Smooth muscle cell (in vitro differentiated cells): Measurements from ENCODE around the gene ANAPC5. TPM values are rescaled to one million over a fixed set of nuclear protein-coding genes. Genes with fewer than 3 reads are reported as not detected.
A peak's percentile ranks its signal among the peaks of the same experiment; 100 is the strongest.

Experiments
- DNase-seq: peaks from one replicate; lab custom pipeline; 2025; ENCODE audit not compliant: unreplicated experiment; lab: John Stamatoyannopoulos, UW
- H2AFZ ChIP-seq: fragments of 200-600 bp; sonication (generic); 2 replicates; pipeline ENCODE4 v1.6.0; 2016; ENCODE audit warnings: antibody characterized with exemption, low read depth, mild to moderate bottlenecking
- H3F3A ChIP-seq: fragments of 200-600 bp; sonication (generic); 2 replicates; pipeline ENCODE4 v1.6.0; 2017; ENCODE audit warnings: antibody characterized with exemption, low read depth
- H3K27ac ChIP-seq: fragments of 200-600 bp; sonication (generic); 2 replicates; pipeline ENCODE4 v1.5.1; 2016; ENCODE audit warnings: low read depth, mild to moderate bottlenecking
- H3K27me3 ChIP-seq: fragments of 200-600 bp; sonication (generic); 2 replicates; pipeline ENCODE4 v1.6.1; 2016; ENCODE audit warnings: low read depth, mild to moderate bottlenecking
- H3K36me3 ChIP-seq: fragments of 200-600 bp; sonication (generic); 2 replicates; pipeline ENCODE4 v1.5.1; 2016; ENCODE audit warnings: low read depth
- H3K4me1 ChIP-seq: fragments of 200-600 bp; sonication (generic); 2 replicates; pipeline ENCODE4 v1.5.1; 2016; ENCODE audit warnings: low read depth
- H3K4me2 ChIP-seq: fragments of 200-600 bp; sonication (generic); 2 replicates; pipeline ENCODE4 v1.6.0; 2016; ENCODE audit warnings: mild to moderate bottlenecking
- H3K4me3 ChIP-seq: fragments of 200-600 bp; sonication (generic); 2 replicates; pipeline ENCODE4 v1.5.1; 2016; ENCODE audit warnings: mild to moderate bottlenecking
- H3K79me2 ChIP-seq: fragments of 200-600 bp; sonication (generic); 2 replicates; pipeline ENCODE4 v1.6.0; 2016; ENCODE audit warnings: low read depth, mild to moderate bottlenecking
- H3K9ac ChIP-seq: fragments of 200-600 bp; sonication (generic); 2 replicates; pipeline ENCODE4 v1.6.0; 2016; ENCODE audit warnings: low read depth
- H3K9me3 ChIP-seq: fragments of 200-600 bp; sonication (generic); replicated peaks from 2 replicates; pipeline ENCODE4 v1.5.1; 2016; ENCODE audit warnings: low read depth
- H4K20me1 ChIP-seq: fragments of 200-600 bp; sonication (generic); 2 replicates; pipeline ENCODE4 v1.6.0; 2016; ENCODE audit warnings: low read depth
- CTCF ChIP-seq: fragments of 200-600 bp; sonication (generic); IDR thresholded peaks from 2 replicates; pipeline ENCODE4 v1.5.1; 2017; ENCODE audit warnings: borderline replicate concordance, mild to moderate bottlenecking, antibody characterized with exemption; ENCODE audit not compliant: insufficient read depth, poor library complexity, severe bottlenecking
- WGBS: methylation state at CpG from one replicate; pipeline ENCODE4 v1.1.7; 2016; ENCODE audit warnings: low lambda C conversion rate; 5-methylcytosine and 5-hydroxymethylcytosine counted together
- polyA plus RNA-seq: library from polyadenylated mRNA; unstranded; fragments of >200 nt; fragmentation: Nextera tagmentation; extraction: Ambion mirVana; gene quantifications from 2 replicates; pipeline ENCODE4 v1.2.1, GENCODE V29; 2016
- total RNA-seq: library from RNA; depleted of rRNA; stranded (reverse); fragments of >200 nt; gene quantifications from 2 replicates; pipeline ENCODE4 v1.2.3, GENCODE V29; 2014

ANAPC5 gene
- total and polyA plus RNA-seq, 2 experiments from 2014 or later, result 109 to 121 TPM

DNA sequence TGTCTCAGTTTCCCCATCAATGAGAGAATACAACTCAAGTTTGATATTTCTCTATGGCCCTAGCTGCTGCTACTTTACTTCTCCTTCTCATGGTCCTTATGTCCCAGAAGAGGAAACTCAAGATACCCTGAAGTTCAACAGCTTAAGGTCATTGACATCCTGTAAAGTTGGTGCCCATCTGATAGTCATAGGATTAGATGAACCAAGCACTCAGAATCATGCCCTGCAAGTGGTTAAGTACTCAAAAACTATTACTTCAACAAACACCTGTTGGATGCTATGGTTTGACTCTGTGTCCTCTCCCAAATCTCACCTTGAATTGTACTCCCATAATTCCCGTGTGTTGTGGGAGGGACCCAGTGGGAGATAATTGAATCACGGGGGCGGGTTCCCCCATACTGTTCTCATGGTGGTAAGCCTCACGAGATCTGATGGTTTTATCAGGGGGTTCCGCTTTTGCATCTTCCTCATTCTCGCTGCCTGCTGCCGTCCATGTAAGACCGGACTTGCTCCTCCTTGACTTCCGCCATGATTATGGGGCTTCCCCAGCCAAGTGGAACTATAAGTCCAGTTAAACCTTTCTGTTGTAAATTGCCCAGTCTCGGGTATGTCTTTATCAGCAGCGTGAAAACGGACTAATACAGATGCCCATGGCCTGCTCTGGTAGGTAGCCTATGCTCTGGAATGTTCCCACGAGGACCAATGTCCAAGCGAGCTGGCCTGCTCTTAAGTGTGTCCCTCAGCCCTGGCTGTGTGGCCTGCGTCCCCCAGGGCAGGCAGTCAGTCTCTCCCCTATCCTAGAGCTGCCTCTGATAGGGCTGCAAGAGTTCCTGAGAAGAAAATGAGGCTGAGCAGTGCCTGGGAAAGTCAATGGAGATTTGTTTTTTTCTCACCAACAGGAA, 73.8 kb downstream of the ANAPC5 start:
- Histone ChIP-seq H3K9me3 (no peaks in the 10 kb centered on the region), H4K20me1 (peaks cover 57% of the 10 kb centered on the region), H3K27me3 (no peaks in the 10 kb centered on the region), H3F3A (no peaks in the 10 kb centered on the region), H3K4me3 (no peak overlapping the region), H3K79me2 (peaks cover 12% of the 10 kb centered on the region), H3K9ac (no peak overlapping the region), H3K27ac (no peak overlapping the region), H3K36me3 (no peaks in the 10 kb centered on the region), H3K4me2 (no peak overlapping the region), H2AFZ (no peak overlapping the region), H3K4me1 (no peaks in the 10 kb centered on the region)
- DNase-seq, result no peak
- TF ChIP-seq CTCF, result no peak
- WGBS, result 97% methylated on average over 15 of the region's 15 CpGs

DNA sequence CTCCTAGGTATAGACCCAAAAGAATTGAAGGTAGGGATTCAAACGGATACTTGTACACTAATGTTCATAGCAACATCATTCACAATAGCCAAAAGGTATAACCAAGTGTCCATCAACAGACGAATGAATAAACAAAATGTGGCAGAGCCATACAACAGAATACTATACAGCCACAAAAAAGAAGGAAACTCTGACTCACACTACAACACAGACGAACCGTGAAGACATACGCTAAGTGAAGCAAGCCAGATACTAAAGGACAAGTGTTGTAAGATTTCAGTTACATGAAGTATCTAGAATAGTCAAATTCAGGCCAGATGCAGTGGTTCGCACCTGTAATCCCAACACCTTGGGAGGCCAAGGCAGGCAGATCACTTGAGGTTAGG, 74.8 kb downstream of the ANAPC5 start:
- peaks cover 47% of the 10 kb centered on the region for H4K20me1 ChIP-seq
- no peak overlapping the region for H3K4me2 ChIP-seq
- DNase-seq, result no peak
- no peaks in the 10 kb centered on the region for H3K9me3 ChIP-seq
- 83% methylated on average over 6 of the region's 6 CpGs for WGBS
- no peak overlapping the region for H3K9ac ChIP-seq
- H3F3A ChIP-seq, result no peaks in the 10 kb centered on the region
- no peaks in the 10 kb centered on the region for H3K27me3 ChIP-seq
- peak overlapping the region; percentile 13 for H3K27ac ChIP-seq
- peaks cover 12% of the 10 kb centered on the region for H3K79me2 ChIP-seq
- no peaks in the 10 kb centered on the region for H3K4me1 ChIP-seq
- H3K36me3 ChIP-seq, result no peaks in the 10 kb centered on the region
- H3K4me3 ChIP-seq, result no peak overlapping the region
- no peak overlapping the region for H2AFZ ChIP-seq
- TF ChIP-seq CTCF, result no peak

GRCh38 chr12:121274036-121274763, 78.0 kb downstream of the ANAPC5 start:
- Histone ChIP-seq H3K4me2 (no peak overlapping the region), H3F3A (no peaks in the 10 kb centered on the region), H3K4me1 (no peaks in the 10 kb centered on the region), H3K27ac (no peak overlapping the region), H3K9ac (no peak overlapping the region), H3K79me2 (peaks cover 9% of the 10 kb centered on the region), H3K27me3 (no peaks in the 10 kb centered on the region), H3K4me3 (no peak overlapping the region), H4K20me1 (peaks cover 25% of the 10 kb centered on the region), H3K9me3 (no peaks in the 10 kb centered on the region), H3K36me3 (no peaks in the 10 kb centered on the region), H2AFZ (no peak overlapping the region)
- DNase-seq, result no peak
- no peak for TF ChIP-seq CTCF
- 97% methylated on average over 35 of the region's 35 CpGs for WGBS
